Panc1 (cell line): ENCODE measurements around the gene NUDT15.

Experiments
- POLR2AphosphoS5 ChIP-seq: IDR thresholded peaks from 2 replicates; pipeline ENCODE4 v1.6.1; 2012; ENCODE audit warnings: mild to moderate bottlenecking, low read depth, low read length, moderate library complexity
- TF ChIP-seq, protein P1 (sequence below): fragments of 450-650 bp; IDR thresholded peaks from 2 replicates; pipeline ENCODE4 v1.5.1; 2017; ENCODE audit warnings: mild to moderate bottlenecking
- TF ChIP-seq, protein P2 (sequence below), 2 experiments: IDR thresholded peaks; 2 replicates each; pipeline ENCODE4 v1.6.1; 2011 to 2012; ENCODE audit warnings: low read depth in 2 of 2, control low read depth in 1 of 2, low read length in 1 of 2, mild to moderate bottlenecking in 1 of 2, moderate library complexity in 1 of 2; ENCODE audit not compliant: insufficient read depth in 1 of 2

DNA sequence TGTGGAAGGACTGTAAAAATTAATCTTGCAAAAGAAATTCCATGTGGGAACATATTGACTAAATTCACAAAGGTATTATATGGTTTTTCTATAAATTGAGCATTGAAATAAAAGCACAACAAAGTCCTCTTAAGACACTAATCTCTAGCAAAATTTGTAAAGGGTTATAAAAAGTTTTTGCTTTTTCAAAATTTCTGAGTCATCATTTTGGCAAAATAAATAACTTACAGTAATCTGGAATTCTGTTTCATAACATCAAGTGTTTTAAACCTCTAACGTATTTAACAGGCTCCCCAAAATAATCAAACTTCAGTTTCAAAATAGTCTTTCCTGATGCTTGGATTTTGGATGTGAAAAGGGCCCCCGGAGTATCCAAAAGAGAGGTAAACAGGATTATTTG is 31.4 kb downstream of the NUDT15 start:
- TF ChIP-seq, protein P1, sequence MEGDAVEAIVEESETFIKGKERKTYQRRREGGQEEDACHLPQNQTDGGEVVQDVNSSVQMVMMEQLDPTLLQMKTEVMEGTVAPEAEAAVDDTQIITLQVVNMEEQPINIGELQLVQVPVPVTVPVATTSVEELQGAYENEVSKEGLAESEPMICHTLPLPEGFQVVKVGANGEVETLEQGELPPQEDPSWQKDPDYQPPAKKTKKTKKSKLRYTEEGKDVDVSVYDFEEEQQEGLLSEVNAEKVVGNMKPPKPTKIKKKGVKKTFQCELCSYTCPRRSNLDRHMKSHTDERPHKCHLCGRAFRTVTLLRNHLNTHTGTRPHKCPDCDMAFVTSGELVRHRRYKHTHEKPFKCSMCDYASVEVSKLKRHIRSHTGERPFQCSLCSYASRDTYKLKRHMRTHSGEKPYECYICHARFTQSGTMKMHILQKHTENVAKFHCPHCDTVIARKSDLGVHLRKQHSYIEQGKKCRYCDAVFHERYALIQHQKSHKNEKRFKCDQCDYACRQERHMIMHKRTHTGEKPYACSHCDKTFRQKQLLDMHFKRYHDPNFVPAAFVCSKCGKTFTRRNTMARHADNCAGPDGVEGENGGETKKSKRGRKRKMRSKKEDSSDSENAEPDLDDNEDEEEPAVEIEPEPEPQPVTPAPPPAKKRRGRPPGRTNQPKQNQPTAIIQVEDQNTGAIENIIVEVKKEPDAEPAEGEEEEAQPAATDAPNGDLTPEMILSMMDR, result no peak
- TF ChIP-seq POLR2AphosphoS5, result no peak
- TF ChIP-seq, protein P2, sequence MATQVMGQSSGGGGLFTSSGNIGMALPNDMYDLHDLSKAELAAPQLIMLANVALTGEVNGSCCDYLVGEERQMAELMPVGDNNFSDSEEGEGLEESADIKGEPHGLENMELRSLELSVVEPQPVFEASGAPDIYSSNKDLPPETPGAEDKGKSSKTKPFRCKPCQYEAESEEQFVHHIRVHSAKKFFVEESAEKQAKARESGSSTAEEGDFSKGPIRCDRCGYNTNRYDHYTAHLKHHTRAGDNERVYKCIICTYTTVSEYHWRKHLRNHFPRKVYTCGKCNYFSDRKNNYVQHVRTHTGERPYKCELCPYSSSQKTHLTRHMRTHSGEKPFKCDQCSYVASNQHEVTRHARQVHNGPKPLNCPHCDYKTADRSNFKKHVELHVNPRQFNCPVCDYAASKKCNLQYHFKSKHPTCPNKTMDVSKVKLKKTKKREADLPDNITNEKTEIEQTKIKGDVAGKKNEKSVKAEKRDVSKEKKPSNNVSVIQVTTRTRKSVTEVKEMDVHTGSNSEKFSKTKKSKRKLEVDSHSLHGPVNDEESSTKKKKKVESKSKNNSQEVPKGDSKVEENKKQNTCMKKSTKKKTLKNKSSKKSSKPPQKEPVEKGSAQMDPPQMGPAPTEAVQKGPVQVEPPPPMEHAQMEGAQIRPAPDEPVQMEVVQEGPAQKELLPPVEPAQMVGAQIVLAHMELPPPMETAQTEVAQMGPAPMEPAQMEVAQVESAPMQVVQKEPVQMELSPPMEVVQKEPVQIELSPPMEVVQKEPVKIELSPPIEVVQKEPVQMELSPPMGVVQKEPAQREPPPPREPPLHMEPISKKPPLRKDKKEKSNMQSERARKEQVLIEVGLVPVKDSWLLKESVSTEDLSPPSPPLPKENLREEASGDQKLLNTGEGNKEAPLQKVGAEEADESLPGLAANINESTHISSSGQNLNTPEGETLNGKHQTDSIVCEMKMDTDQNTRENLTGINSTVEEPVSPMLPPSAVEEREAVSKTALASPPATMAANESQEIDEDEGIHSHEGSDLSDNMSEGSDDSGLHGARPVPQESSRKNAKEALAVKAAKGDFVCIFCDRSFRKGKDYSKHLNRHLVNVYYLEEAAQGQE (IDR thresholded peaks at IDR 0.05; ENCODE audit: insufficient read depth in 1 of 2, low read depth in 2 of 2, low read length in 1 of 2), result no peak
